Stimulated activated naive CD4-positive, alpha-beta T cell treated with Interleukin-2 at 50 U/mL for 16 hours (primary cell): ENCODE measurements around the gene VPREB3.

Source experiments
- DNase-seq: peaks from one replicate; lab custom pipeline; 2025; lab: John Stamatoyannopoulos, UW

VPREB3 gene

GRCh38 chr22:23764899-23765881 lies 11.0 kb upstream of the VPREB3 start:
- no peak for DNase-seq

GRCh38 chr22:23763954-23764353 lies 9.7 kb upstream of the VPREB3 start:
- no peak for DNase-seq

GRCh38 chr22:23763579-23763945 lies 9.3 kb upstream of the VPREB3 start:
- DNase-seq: peak; percentile 27

- DNase-seq: no peak
Observed at GRCh38 chr22:23762842-23763578, 8.8 kb upstream of the VPREB3 start, which contains the start of gene C22orf15. C22orf15 (plus strand) TSS chr22:23762990; CDS start chr22:23763307, 317 bp downstream.

- no peak for DNase-seq
Observed at GRCh38 chr22:23760056-23760455, 5.8 kb upstream of the VPREB3 start.

GRCh38 chr22:23759566-23759965 lies 5.3 kb upstream of the VPREB3 start:
- DNase-seq: no peak

GRCh38 chr22:23756891-23757290 lies 2.7 kb upstream of the VPREB3 start:
- DNase-seq: no peak

GRCh38 chr22:23755711-23756110 lies 1.5 kb upstream of the VPREB3 start:
- no peak for DNase-seq

GRCh38 chr22:23754980-23755636 lies 883 bp upstream of the VPREB3 start:
- DNase-seq: no peak

- DNase-seq: no peak
Observed at GRCh38 chr22:23753385-23753784, 840 bp downstream of the VPREB3 start.

- DNase-seq: no peak
Observed at GRCh38 chr22:23752750-23753149, 1.5 kb downstream of the VPREB3 start.

- DNase-seq: no peak
Observed at GRCh38 chr22:23752090-23752691, 2.0 kb downstream of the VPREB3 start.

- DNase-seq: no peak
Observed at GRCh38 chr22:23751441-23751996, 2.7 kb downstream of the VPREB3 start.

- peak; percentile 74 for DNase-seq
Observed at GRCh38 chr22:23750714-23751440, 3.3 kb downstream of the VPREB3 start, which contains the start of gene ZNF70. ZNF70 (minus strand) TSS chr22:23751112; CDS start chr22:23745140, 5,972 bp downstream.

- no peak for DNase-seq
Observed at GRCh38 chr22:23750367-23750713, 3.9 kb downstream of the VPREB3 start.

- no peak for DNase-seq
Observed at GRCh38 chr22:23749841-23750301, 4.4 kb downstream of the VPREB3 start.

GRCh38 chr22:23745791-23746190 lies 8.4 kb downstream of the VPREB3 start:
- DNase-seq: no peak

- no peak for DNase-seq
Observed at GRCh38 chr22:23744485-23744884, 9.7 kb downstream of the VPREB3 start.

GRCh38 chr22:23744001-23744400 lies 10.2 kb downstream of the VPREB3 start:
- no peak for DNase-seq

- DNase-seq: no peak
Observed at GRCh38 chr22:23743303-23743705, 10.9 kb downstream of the VPREB3 start.
